ENCODE results near the gene WDR82.

- TF ChIP-seq USF2 (IDR thresholded peaks at IDR 0.05; ENCODE audit: low read depth, low read length) (no peak), BHLHE40 (IDR thresholded peaks at IDR 0.05; ENCODE audit: low read depth, low read length) (no peak)
Measured at GRCh38 chr3:52259448-52259847, 19.0 kb downstream of the WDR82 start.

Data from IMR-90 (cell line).